ENCODE measurements around the gene DGKH. TPM values are rescaled to one million over a fixed set of nuclear protein-coding genes. Genes with fewer than 3 reads are reported as not detected.
"Not testable (repeated sequence)": the region's sequence is repeated elsewhere in the genome, so short reads cannot be mapped to it uniquely, and the experiment has no call there.

Gene DGKH
- total RNA-seq, 2 experiments from 2014 or later = 20.3 to 20.7 TPM

- ChIA-PET POLR2A (interaction anchor here (0.6 kb wide), 1 partner anchor 24 kb away, joined by 3 read pairs; no protein-coding TSS in a partner anchor), CTCF (interaction anchor here (0.6 kb wide), 1 partner anchor 44 kb away, joined by 3 read pairs; no protein-coding TSS in a partner anchor)
- ATAC-seq (no peak), DNase-seq (no peak)
- Mint-ChIP-seq H3K4me1 (ENCODE audit: low read depth) (no peaks in the 10 kb centered on the region), H3K27ac (no peak overlapping the region), H3K4me3 (no peak overlapping the region), H3K9me3 (ENCODE audit: insufficient read depth) (peaks cover 4% of the 10 kb centered on the region), H3K27me3 (ENCODE audit: low read depth) (no peaks in the 10 kb centered on the region), H3K36me3 (ENCODE audit: low read depth) (peaks cover 24% of the 10 kb centered on the region)
Measured at GRCh38 chr13:42063105-42063504, 14.7 kb downstream of the DGKH start.

DNA sequence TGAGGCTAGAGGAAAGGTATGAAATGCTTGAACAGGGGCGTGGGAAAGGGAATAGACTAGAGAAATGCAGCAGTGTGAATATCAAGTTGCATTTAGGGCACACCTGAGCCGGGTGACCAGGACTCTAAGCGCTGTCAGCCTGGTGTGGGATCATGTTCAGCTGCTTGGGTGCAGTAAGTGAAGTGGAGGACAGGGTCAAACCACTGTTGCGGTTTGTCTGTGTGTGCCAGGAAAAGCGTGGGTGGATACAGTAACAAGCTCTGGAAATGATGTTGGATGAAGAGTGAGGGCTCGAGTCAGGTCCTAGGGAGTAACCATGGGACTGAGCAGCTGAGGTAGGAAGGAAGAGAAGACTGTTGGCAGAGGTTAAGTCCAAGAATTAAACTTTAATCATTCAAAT lies 15.8 kb downstream of the DGKH start:
- Mint-ChIP-seq H3K9me3 (ENCODE audit: insufficient read depth) (no peaks in the 10 kb centered on the region), H3K36me3 (ENCODE audit: low read depth) (peaks cover 22% of the 10 kb centered on the region), H3K27ac (no peak overlapping the region), H3K4me1 (ENCODE audit: low read depth) (no peaks in the 10 kb centered on the region), H3K27me3 (ENCODE audit: low read depth) (no peaks in the 10 kb centered on the region), H3K4me3 (no peak overlapping the region)
- POLR2A ChIA-PET = interaction anchor here (0.6 kb wide), 1 partner anchor 39 kb away, joined by 4 read pairs; no protein-coding TSS in a partner anchor
- DNase-seq (no peak), ATAC-seq (no peak)
- CTCF ChIA-PET = no interaction called here

- ATAC-seq (no peak), DNase-seq (no peak)
- Mint-ChIP-seq H3K27me3 (ENCODE audit: low read depth) (no peaks in the 10 kb centered on the region), H3K27ac (no peak overlapping the region), H3K4me3 (no peak overlapping the region), H3K9me3 (ENCODE audit: insufficient read depth) (no peaks in the 10 kb centered on the region), H3K4me1 (ENCODE audit: low read depth) (peaks cover 4% of the 10 kb centered on the region), H3K36me3 (ENCODE audit: low read depth) (peaks cover 26% of the 10 kb centered on the region)
- CTCF ChIA-PET = interaction anchor here (1.1 kb wide), 1 partner anchor 12 kb away, joined by 3 read pairs; no protein-coding TSS in a partner anchor
- POLR2A ChIA-PET = no interaction called here
Measured at GRCh38 chr13:42064966-42065365, 16.5 kb downstream of the DGKH start.

DNA sequence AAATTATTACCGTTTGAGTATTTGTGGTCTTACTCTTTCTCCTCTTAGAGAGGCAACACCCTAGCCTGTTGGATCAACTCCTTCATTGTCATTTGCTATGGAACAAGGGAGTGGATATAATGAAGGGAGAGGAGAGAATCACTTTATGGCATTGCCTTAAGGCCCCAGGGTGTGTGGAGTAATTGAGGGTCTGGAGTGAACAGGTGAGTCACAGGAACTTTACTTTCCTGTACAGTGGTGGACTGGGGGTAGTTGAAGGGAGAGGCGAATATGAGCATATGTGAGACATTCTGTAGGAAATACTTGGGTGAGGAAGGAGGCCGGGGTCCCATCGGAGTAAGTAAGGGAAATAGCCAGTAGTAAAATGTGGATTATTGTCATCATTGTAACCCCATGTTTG lies 17.0 kb downstream of the DGKH start:
- H3K9me3 Mint-ChIP-seq (ENCODE audit: insufficient read depth) = no peaks in the 10 kb centered on the region
- DNase-seq (no peak), ATAC-seq (no peak)
- no peak overlapping the region for H3K27ac Mint-ChIP-seq
- POLR2A ChIA-PET = no interaction called here
- peaks cover 9% of the 10 kb centered on the region for H3K4me1 Mint-ChIP-seq (ENCODE audit: low read depth)
- CTCF ChIA-PET = interaction anchor here (1.1 kb wide), 1 partner anchor 11 kb away, joined by 3 read pairs; no protein-coding TSS in a partner anchor
- peaks cover 27% of the 10 kb centered on the region for H3K36me3 Mint-ChIP-seq (ENCODE audit: low read depth)
- H3K27me3 Mint-ChIP-seq (ENCODE audit: low read depth) = no peaks in the 10 kb centered on the region
- no peak overlapping the region for H3K4me3 Mint-ChIP-seq

GRCh38 chr13:42066542-42066941 lies 18.1 kb downstream of the DGKH start:
- Mint-ChIP-seq H3K36me3 (ENCODE audit: low read depth) (peaks cover 37% of the 10 kb centered on the region), H3K27ac (no peak overlapping the region), H3K27me3 (ENCODE audit: low read depth) (no peaks in the 10 kb centered on the region), H3K4me1 (ENCODE audit: low read depth) (peaks cover 20% of the 10 kb centered on the region), H3K4me3 (no peak overlapping the region), H3K9me3 (ENCODE audit: insufficient read depth) (no peaks in the 10 kb centered on the region)
- POLR2A ChIA-PET = no interaction called here
- CTCF ChIA-PET = no interaction called here
- ATAC-seq = no peak
- no peak for DNase-seq

GRCh38 chr13:42068886-42069285 lies 20.4 kb downstream of the DGKH start:
- ATAC-seq (no peak), DNase-seq (no peak)
- Mint-ChIP-seq H3K27me3 (ENCODE audit: low read depth) (no peaks in the 10 kb centered on the region), H3K4me3 (no peak overlapping the region), H3K36me3 (ENCODE audit: low read depth) (peaks cover 40% of the 10 kb centered on the region), H3K4me1 (ENCODE audit: low read depth) (peaks cover 27% of the 10 kb centered on the region), H3K27ac (no peak overlapping the region), H3K9me3 (ENCODE audit: insufficient read depth) (no peaks in the 10 kb centered on the region)
- ChIA-PET CTCF (no interaction called here), POLR2A (no interaction called here)

DNA sequence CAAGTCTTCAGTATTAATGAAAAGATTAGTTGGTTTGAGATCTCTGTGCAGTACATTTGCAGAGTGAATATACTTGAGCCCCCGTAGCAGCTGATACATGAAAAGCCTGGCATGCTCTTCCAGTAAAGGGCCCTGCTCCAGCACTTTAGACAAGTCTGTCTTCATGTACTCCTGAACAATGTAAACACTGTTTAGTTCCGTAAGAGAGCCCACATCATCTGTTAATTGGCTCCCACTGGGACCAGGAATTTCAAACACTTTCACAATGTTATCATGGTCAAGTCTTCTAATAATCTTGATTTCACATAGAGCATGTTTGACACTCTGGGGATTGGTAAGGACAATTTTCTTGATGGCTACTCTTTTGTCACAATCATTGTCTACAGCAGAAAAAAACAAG lies 22.2 kb downstream of the DGKH start:
- H3K4me3 Mint-ChIP-seq; DNase-seq; ATAC-seq; H3K27ac Mint-ChIP-seq; POLR2A ChIA-PET; H3K27me3 Mint-ChIP-seq (ENCODE audit: low read depth); H3K9me3 Mint-ChIP-seq (ENCODE audit: insufficient read depth): not testable (repeated sequence)
- peaks cover 27% of the 10 kb centered on the region for H3K4me1 Mint-ChIP-seq (ENCODE audit: low read depth)
- peaks cover 37% of the 10 kb centered on the region for H3K36me3 Mint-ChIP-seq (ENCODE audit: low read depth)
- CTCF ChIA-PET = interaction anchor here (1.4 kb wide), 1 partner anchor 402 kb away, joined by 5 read pairs; no protein-coding TSS in a partner anchor

GRCh38 chr13:42071179-42071578 lies 22.7 kb downstream of the DGKH start:
- H3K27me3 Mint-ChIP-seq (ENCODE audit: low read depth); H3K4me3 Mint-ChIP-seq; ATAC-seq; DNase-seq; H3K27ac Mint-ChIP-seq; POLR2A ChIA-PET; H3K9me3 Mint-ChIP-seq (ENCODE audit: insufficient read depth): not testable (repeated sequence)
- peaks cover 34% of the 10 kb centered on the region for H3K36me3 Mint-ChIP-seq (ENCODE audit: low read depth)
- CTCF ChIA-PET = interaction anchor here (1.4 kb wide), 1 partner anchor 403 kb away, joined by 5 read pairs; no protein-coding TSS in a partner anchor
- peaks cover 27% of the 10 kb centered on the region for H3K4me1 Mint-ChIP-seq (ENCODE audit: low read depth)

DNA sequence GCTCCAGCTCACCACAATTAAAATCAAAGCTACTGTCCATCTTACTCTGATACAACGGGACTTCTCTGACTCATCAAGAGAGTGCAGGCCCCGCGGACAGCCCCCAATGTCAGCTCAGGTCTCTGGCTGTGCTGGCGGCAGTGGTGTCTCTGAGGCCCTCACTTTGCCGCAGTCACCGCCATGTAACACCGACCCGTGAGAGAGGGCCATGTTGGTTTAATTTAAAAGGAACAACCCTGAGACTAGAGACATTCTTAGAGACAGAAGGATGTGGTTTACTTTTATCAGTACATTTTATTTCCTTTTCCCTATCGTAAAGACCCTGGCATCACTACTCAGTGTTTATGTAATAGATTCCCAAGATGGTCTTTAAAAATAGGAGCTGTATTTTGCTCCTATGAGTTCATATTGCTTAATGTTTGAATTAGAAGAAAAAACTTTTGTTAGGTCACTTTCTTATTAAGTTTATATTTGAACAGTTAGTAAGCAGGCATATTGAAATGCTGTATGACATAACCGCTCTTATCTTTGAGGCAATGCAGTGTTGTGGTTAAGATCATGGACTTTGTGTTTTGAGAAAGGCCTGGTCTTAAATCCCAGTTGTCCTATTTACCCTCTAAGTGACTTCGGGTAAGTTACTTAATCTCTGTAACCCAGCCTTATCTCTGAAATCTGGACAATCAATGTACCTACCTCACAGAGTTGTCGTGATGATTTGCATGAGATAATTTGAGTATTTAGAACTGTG lies 23.4 kb downstream of the DGKH start:
- DNase-seq (no peak), ATAC-seq (no peak)
- no peaks in the 10 kb centered on the region for H3K27me3 Mint-ChIP-seq (ENCODE audit: low read depth)
- peaks cover 27% of the 10 kb centered on the region for H3K4me1 Mint-ChIP-seq (ENCODE audit: low read depth)
- ChIA-PET POLR2A (no interaction called here), CTCF (interaction anchor here (1.4 kb wide), 1 partner anchor 403 kb away, joined by 5 read pairs; no protein-coding TSS in a partner anchor)
- peaks cover 29% of the 10 kb centered on the region for H3K36me3 Mint-ChIP-seq (ENCODE audit: low read depth)
- no peak overlapping the region for H3K4me3 Mint-ChIP-seq
- H3K27ac Mint-ChIP-seq = peak overlapping the region; percentile 20
- no peaks in the 10 kb centered on the region for H3K9me3 Mint-ChIP-seq (ENCODE audit: insufficient read depth)

DNA sequence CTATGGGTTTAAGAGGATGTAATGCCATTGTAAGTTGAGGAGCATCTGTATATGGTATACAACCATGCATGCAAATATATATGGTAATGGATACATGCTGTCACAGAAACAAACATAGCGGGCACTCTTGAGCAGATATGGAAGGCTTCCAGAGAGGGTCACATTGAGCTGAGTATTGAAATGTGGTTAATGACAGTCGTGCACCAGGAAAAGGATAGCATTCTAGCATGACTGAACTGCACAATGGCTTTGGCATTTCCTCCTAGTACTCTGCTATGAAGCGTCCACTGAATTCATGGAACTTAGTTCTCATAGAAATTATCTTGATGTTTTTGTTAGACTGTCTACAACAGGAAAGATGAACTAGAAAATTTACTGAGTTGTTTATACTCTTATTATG lies 25.2 kb downstream of the DGKH start:
- Mint-ChIP-seq H3K27ac (no peak overlapping the region), H3K4me3 (no peak overlapping the region), H3K36me3 (ENCODE audit: low read depth) (peaks cover 27% of the 10 kb centered on the region), H3K27me3 (ENCODE audit: low read depth) (no peaks in the 10 kb centered on the region), H3K4me1 (ENCODE audit: low read depth) (peaks cover 27% of the 10 kb centered on the region), H3K9me3 (ENCODE audit: insufficient read depth) (no peaks in the 10 kb centered on the region)
- DNase-seq (no peak), ATAC-seq (no peak)
- ChIA-PET POLR2A (no interaction called here), CTCF (no interaction called here)

DNA sequence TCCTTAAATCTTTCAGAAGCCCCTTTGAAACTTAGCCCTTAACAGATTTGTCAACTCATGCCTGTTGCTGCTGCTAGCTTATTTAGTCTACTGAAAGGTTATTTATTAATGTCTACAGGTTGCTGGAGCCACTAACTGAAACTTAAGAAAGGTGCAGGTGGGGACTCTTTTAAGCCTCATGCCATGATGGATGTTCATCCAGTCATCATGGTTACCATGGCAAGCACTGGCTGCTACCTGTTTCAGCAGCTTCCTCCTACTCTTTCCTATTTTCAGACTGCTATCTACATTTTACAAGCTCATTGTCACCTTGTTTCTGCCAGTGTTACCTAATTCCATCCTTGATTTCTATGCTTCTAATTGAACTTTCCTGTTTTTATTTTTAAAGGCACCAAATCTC lies 27.1 kb downstream of the DGKH start:
- DNase-seq (no peak), ATAC-seq (no peak)
- peaks cover 14% of the 10 kb centered on the region for H3K36me3 Mint-ChIP-seq (ENCODE audit: low read depth)
- peaks cover 17% of the 10 kb centered on the region for H3K4me1 Mint-ChIP-seq (ENCODE audit: low read depth)
- H3K9me3 Mint-ChIP-seq (ENCODE audit: insufficient read depth) = no peaks in the 10 kb centered on the region
- H3K27me3 Mint-ChIP-seq (ENCODE audit: low read depth) = no peaks in the 10 kb centered on the region
- H3K4me3 Mint-ChIP-seq = no peak overlapping the region
- POLR2A ChIA-PET = interaction anchor here (0.5 kb wide), 1 partner anchor 681 kb away, joined by 3 read pairs; no protein-coding TSS in a partner anchor
- no peak overlapping the region for H3K27ac Mint-ChIP-seq
- CTCF ChIA-PET = interaction anchor here (0.9 kb wide), 1 partner anchor 617 kb away, joined by 3 read pairs; no protein-coding TSS in a partner anchor

DNA sequence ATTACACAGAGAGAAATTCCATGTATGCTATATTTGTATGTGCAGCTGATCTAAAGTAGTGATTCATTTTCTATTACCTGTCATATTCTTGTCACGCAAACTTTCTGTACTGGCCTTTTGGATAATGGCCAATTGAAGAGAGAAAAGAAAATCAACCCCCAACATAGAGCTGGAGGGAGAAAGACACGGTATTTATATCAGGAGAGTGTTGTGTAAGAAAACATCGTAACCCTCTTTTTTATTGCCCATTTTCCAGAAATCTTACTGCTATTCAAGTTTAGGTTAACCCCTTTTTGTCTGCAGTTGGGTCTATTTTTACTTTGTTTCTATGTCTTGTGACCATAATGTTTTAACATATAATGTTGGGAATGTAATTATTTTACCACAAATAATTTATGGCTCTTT lies 27.9 kb downstream of the DGKH start:
- Mint-ChIP-seq H3K9me3 (ENCODE audit: insufficient read depth) (no peaks in the 10 kb centered on the region), H3K36me3 (ENCODE audit: low read depth) (peaks cover 8% of the 10 kb centered on the region), H3K27ac (no peak overlapping the region), H3K4me1 (ENCODE audit: low read depth) (peaks cover 9% of the 10 kb centered on the region), H3K27me3 (ENCODE audit: low read depth) (no peaks in the 10 kb centered on the region), H3K4me3 (no peak overlapping the region)
- no peak for ATAC-seq
- ChIA-PET POLR2A (no interaction called here), CTCF (interaction anchor here (1.1 kb wide), 1 partner anchor 11 kb away, joined by 3 read pairs; no protein-coding TSS in a partner anchor)
- DNase-seq = no peak
